Subcutaneous abdominal adipose tissue (tissue), 5 donors: Measurements from ENCODE around the gene PBRM1.

Experiments
- H3K27ac ChIP-seq: one replicate; pipeline ENCODE4 v1.7.0; 2013; ENCODE audit warnings: low read depth, mild to moderate bottlenecking, inconsistent platforms, low read length, moderate library complexity
- H3K27me3 ChIP-seq, 5 donors: one replicate each; pipeline ENCODE4 v1.7.0; 2013; ENCODE audit warnings: low read length in 5 of 5, inconsistent platforms in 1 of 5; ENCODE audit not compliant: control insufficient read depth in 5 of 5, insufficient read depth in 4 of 5
- H3K36me3 ChIP-seq, 5 donors: one replicate each; pipeline ENCODE4 v1.7.0; 2013; ENCODE audit warnings: low read length in 5 of 5; ENCODE audit not compliant: control insufficient read depth in 5 of 5, insufficient read depth in 5 of 5
- H3K4me1 ChIP-seq, 5 donors: one replicate each; pipeline ENCODE4 v1.7.0; 2013; ENCODE audit warnings: low read length in 5 of 5, mild to moderate bottlenecking in 3 of 5, moderate library complexity in 1 of 5; ENCODE audit not compliant: control insufficient read depth in 5 of 5, insufficient read depth in 5 of 5
- H3K4me3 ChIP-seq, 5 donors: one replicate each; pipeline ENCODE4 v1.7.0; 2013; ENCODE audit warnings: low read length in 5 of 5, low read depth in 1 of 5
- H3K9ac ChIP-seq, 5 donors: one replicate each; pipeline ENCODE4 v1.7.0; 2013; ENCODE audit warnings: low read length in 5 of 5, mild to moderate bottlenecking in 4 of 5, moderate library complexity in 3 of 5
- H3K9me3 ChIP-seq, 5 donors: one replicate each; pipeline ENCODE4 v1.7.0; 2013; ENCODE audit warnings: low read length in 5 of 5; ENCODE audit not compliant: control insufficient read depth in 5 of 5
- donor health status: healthy.
- donor health status: healthy.
- donor health status: healthy.
- donor health status: healthy.
- donor health status: healthy.

Gene PBRM1

DNA sequence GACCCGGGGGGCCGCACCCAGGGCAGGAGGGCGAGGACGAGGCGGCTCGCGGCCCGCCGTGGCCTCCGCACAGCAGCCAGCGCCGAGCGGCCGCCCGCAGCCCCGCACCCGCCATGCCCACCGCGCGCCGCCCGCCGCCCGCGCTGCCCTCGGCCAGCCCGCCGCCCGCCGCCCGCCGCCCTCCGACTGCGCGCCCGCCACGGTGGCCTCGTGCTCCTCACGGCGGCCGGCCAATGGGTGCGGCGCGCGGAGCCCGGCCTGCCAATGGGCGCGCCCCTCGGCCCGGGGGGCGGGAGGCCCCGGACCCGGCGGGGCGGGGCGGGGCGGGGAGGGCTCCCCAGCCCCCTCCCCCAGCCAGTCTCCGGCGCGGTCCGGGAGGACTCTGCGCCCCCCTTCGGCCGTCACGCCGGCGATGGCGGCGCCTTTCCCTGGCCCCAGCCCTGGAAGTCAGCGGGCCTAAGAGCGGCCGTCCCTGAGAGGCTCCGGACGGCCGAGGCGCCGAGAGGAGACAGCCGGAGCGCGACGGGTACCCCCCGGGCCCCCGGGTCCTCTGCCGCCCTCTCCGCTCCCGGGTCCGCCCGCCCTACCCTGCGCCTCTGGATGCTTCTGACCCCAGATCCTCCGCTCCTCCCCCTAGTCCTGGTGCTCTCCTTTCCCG lies 152.0 kb downstream of the PBRM1 start, which contains the start of gene NT5DC2:
Gene NT5DC2, minus strand, starts transcription at position 235 of the 658 bp plus-strand sequence. Its CDS starts 120 bp downstream, at position 115.
- peak within 1 kb of the TSS in 4 of 5 donors; percentile 51 to 72 (median 56) for H3K4me3 ChIP-seq
- no peaks in the 10 kb centered on the region for H3K9me3 ChIP-seq
- H3K36me3 ChIP-seq = peaks cover 0 to 4% (median 2%) of the 10 kb centered on the region in 5 donors
- H3K27ac ChIP-seq = peak within 1 kb of the TSS; percentile 30
- H3K9ac ChIP-seq = peak within 1 kb of the TSS in 4 of 5 donors; percentile 41 to 64 (median 45)
- peaks cover 12 to 86% (median 71%) of the 10 kb centered on the region in 5 donors for H3K4me1 ChIP-seq
- H3K27me3 ChIP-seq = no peaks in the 10 kb centered on the region

DNA sequence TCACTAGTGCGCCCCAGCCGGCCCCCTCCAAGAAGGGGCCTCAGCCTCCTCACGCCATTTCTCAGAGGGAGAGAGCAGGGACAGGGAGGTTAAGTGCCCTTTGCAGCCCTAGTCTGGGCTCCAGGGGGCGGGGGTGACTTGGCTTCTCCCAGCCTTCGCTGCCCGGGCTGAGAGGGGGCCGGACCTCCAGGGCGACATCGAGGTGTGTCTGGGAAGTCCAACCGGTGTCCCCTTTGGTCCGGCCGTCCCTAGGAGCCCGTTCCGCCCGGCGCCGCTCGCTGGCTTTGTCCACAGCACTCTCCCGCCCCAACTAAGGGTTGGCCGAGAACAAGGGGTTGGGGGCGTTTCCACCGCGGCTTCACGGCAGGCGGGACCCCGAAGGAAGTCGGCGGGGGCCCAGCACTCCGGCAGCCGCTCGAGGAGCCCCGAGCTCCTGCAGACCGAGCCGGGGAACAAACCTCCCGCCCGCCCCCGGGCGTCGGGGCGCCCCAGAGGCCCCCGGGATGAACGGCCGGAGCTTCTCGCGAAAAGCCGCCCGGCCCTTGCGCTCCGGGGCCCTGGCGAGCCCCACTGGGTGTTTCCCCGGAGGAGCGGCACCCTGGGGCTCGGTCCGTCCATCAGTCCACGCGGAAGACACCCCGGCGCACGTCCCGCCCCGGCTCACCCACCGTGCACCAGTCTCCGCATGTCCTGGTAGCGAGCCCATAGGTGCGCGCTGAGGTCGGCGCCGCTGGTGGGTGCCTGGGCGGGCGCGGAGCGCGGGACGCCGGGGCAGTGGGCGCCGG lies 152.7 kb downstream of the PBRM1 start:
- Histone ChIP-seq H3K9me3 (no peaks in the 10 kb centered on the region), H3K27me3 (no peaks in the 10 kb centered on the region), H3K9ac (peak overlapping the region in 4 of 5 donors; percentile 41 to 51 (median 45)), H3K27ac (peak overlapping the region; percentile 30), H3K4me3 (peak overlapping the region; percentile 39 to 72 (median 55)), H3K36me3 (peaks cover 0 to 8% (median 4%) of the 10 kb centered on the region in 5 donors), H3K4me1 (peaks cover 11 to 78% (median 66%) of the 10 kb centered on the region in 5 donors)

GRCh38 chr3:52532517-52532837 lies 153.2 kb downstream of the PBRM1 start:
- no peaks in the 10 kb centered on the region for H3K27me3 ChIP-seq
- H3K36me3 ChIP-seq = peaks cover 0 to 14% (median 10%) of the 10 kb centered on the region in 5 donors
- H3K4me3 ChIP-seq = peak overlapping the region; percentile 39 to 72 (median 55)
- H3K9me3 ChIP-seq = no peaks in the 10 kb centered on the region
- H3K9ac ChIP-seq = peak overlapping the region in 2 of 5 donors; percentile 41 to 51
- peak overlapping the region; percentile 30 for H3K27ac ChIP-seq
- H3K4me1 ChIP-seq = peaks cover 8 to 73% (median 60%) of the 10 kb centered on the region in 5 donors

- peak overlapping the region; percentile 30 for H3K27ac ChIP-seq
- H3K27me3 ChIP-seq = no peaks in the 10 kb centered on the region
- H3K4me1 ChIP-seq = peaks cover 5 to 70% (median 55%) of the 10 kb centered on the region in 5 donors
These were observed 153.7 kb downstream of the PBRM1 start for GRCh38 chr3:52531860-52532516.

DNA sequence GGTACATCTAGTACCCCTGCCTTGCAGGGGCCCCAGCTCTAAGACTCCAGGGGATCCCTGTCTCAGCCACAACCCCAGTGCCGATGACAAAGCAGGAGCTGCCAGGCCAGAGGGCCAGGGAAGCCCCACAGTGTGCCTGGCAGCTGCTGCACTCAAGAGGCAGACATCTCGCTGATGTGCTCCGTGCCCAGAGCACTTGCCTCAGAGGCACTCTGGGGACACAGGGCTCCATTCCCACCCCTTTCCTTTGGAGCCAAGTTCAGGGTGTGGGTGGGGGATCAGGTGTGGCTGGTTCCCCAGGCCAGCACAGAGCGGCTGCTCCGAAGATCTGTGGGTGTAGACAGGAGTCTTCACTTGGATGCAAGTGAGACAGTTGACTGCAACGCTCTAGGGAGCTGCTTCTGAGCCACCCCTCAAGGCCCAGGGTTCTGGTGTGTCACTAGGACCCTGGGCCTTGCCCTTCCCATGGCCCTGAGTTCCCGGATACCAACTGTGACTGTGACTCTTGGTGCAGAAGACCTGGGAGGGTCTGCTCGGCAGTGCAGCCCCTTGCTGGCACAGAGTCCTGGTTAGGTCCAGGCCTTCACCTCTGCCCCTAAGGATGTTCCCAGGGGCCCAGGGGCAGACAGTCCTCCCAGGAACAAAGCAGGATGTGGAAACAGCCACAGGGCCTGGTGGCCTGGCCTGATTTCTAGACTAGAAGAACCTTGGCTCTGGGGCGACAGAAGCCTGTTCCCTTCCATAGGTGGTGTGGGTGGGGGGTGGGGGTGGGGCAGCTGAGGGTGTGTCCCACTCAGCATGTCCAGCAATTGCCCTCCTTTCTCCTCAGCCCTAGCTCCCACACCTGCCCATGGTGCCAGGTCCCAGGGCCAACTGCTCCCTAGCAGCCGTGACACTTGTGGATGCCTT lies 154.5 kb downstream of the PBRM1 start:
- H3K9ac ChIP-seq = no peak overlapping the region
- H3K27me3 ChIP-seq = no peaks in the 10 kb centered on the region
- H3K4me3 ChIP-seq = no peak overlapping the region
- H3K4me1 ChIP-seq = peaks cover 3 to 73% (median 57%) of the 10 kb centered on the region in 5 donors
- H3K9me3 ChIP-seq = no peaks in the 10 kb centered on the region
- peaks cover 0 to 24% (median 12%) of the 10 kb centered on the region in 5 donors for H3K36me3 ChIP-seq
- peak overlapping the region; percentile 30 for H3K27ac ChIP-seq

More at GRCh38 chr3:52531860-52532516, 153.7 kb downstream of the PBRM1 start:
- Histone ChIP-seq H3K9me3 (no peaks in the 10 kb centered on the region), H3K4me3 (peak overlapping the region in 3 of 5 donors; percentile 22 to 72 (median 58)), H3K9ac (no peak overlapping the region), H3K36me3 (peaks cover 0 to 19% (median 12%) of the 10 kb centered on the region in 5 donors)

GRCh38 chr3:52529376-52530333 lies 156.1 kb downstream of the PBRM1 start:
- peaks cover 9 to 76% (median 60%) of the 10 kb centered on the region in 5 donors for H3K4me1 ChIP-seq
- H3K4me3 ChIP-seq = no peak overlapping the region
- H3K36me3 ChIP-seq = peaks cover 0 to 37% (median 13%) of the 10 kb centered on the region in 5 donors
- H3K27ac ChIP-seq = peak overlapping the region; percentile 50
- no peaks in the 10 kb centered on the region for H3K9me3 ChIP-seq
- peak overlapping the region in 1 of 5 donors; percentile 4 for H3K9ac ChIP-seq
- no peaks in the 10 kb centered on the region for H3K27me3 ChIP-seq

GRCh38 chr3:52528586-52529375 lies 156.9 kb downstream of the PBRM1 start:
- Histone ChIP-seq H3K27me3 (no peaks in the 10 kb centered on the region), H3K9me3 (no peaks in the 10 kb centered on the region), H3K36me3 (peaks cover 0 to 46% (median 21%) of the 10 kb centered on the region in 5 donors), H3K4me3 (no peak overlapping the region), H3K27ac (no peak overlapping the region), H3K4me1 (peaks cover 9 to 74% (median 54%) of the 10 kb centered on the region in 5 donors), H3K9ac (no peak overlapping the region)
